Activated CD8-positive, alpha-beta T cell treated with anti-CD3 and anti-CD28 coated beads for 36 hours (primary cell): Measurements from ENCODE around the gene THOC2. TPM values are rescaled to one million over a fixed set of nuclear protein-coding genes. Genes with fewer than 3 reads are reported as not detected.
A peak's percentile ranks its signal among the peaks of the same experiment; 100 is the strongest.
"Not testable (repeated sequence)": the region's sequence is repeated elsewhere in the genome, so short reads cannot be mapped to it uniquely, and the experiment has no call there.

ENCODE experiments used
- ATAC-seq: fragments of 200-7000 bp; cut with Tn5 transposase; one replicate; pipeline ENCODE4 v1.10.0; 2021; ENCODE audit warnings: mild to moderate bottlenecking, moderate library complexity
- CTCF ChIA-PET: fragments of 350-600 bp; sonication (Branson Sonifier 250); formaldehyde crosslinking; loops from one replicate; lab custom pipeline; 2021; ENCODE audit warnings: antibody characterized with exemption; lab: Charles Lee
- POLR2A ChIA-PET: fragments of 350-600 bp; sonication (Branson Sonifier 250); formaldehyde crosslinking; loops from one replicate; lab custom pipeline; 2021; ENCODE audit warnings: antibody characterized with exemption; lab: Charles Lee
- DNase-seq: peaks from one replicate; pipeline ENCODE4 v3.0.0-alpha.2; 2020
- H3K27ac Mint-ChIP-seq: one replicate; pipeline ENCODE4 v1.8.0; 2021; ENCODE audit warnings: mild to moderate bottlenecking, mixed read lengths
- H3K27me3 Mint-ChIP-seq: one replicate; pipeline ENCODE4 v1.8.0; 2021; ENCODE audit warnings: mixed read lengths
- H3K36me3 Mint-ChIP-seq: one replicate; pipeline ENCODE4 v1.8.0; 2021; ENCODE audit warnings: low read depth, mixed read lengths
- H3K4me1 Mint-ChIP-seq: one replicate; pipeline ENCODE4 v1.8.0; 2021; ENCODE audit warnings: low read depth, mixed read lengths
- H3K4me3 Mint-ChIP-seq: one replicate; pipeline ENCODE4 v1.8.0; 2021; ENCODE audit warnings: mild to moderate bottlenecking, moderate library complexity, mixed read lengths
- H3K9me3 Mint-ChIP-seq: one replicate; pipeline ENCODE4 v1.8.0; 2021; ENCODE audit warnings: mixed read lengths
- intact Hi-C: fragments of 100-400 bp; cut with micrococcal nuclease; formaldehyde crosslinking; loops from one replicate; pipeline ENCODE4 v1.10.0; 2022
- total RNA-seq, 2 experiments: library from RNA; stranded (reverse); gene quantifications; one replicate each; pipeline ENCODE4 v1.2.3, GENCODE V29; 2021
- TF ChIP-seq, protein P1 (sequence below): fragments of 200-600 bp; IDR thresholded peaks from one replicate; pipeline ENCODE4 v1.8.0; 2022; ENCODE audit warnings: antibody characterized with exemption, mild to moderate bottlenecking

THOC2 gene
- total RNA-seq, 2 experiments from 2014 or later = 72.3 to 83.6 TPM

- intact Hi-C loops = no loop called here
- ChIA-PET CTCF (interaction anchor here (1.5 kb wide), 1 partner anchor 45 kb away, joined by 3 read pairs; no protein-coding TSS in a partner anchor), POLR2A (no interaction called here)
- Mint-ChIP-seq H3K27me3 (no peaks in the 10 kb centered on the region), H3K27ac (peak overlapping the region; percentile 95), H3K36me3 (peaks cover 9% of the 10 kb centered on the region), H3K9me3 (no peaks in the 10 kb centered on the region), H3K4me3 (peak overlapping the region; percentile 92), H3K4me1 (peaks cover 21% of the 10 kb centered on the region)
- ATAC-seq (no peak), DNase-seq (no peak)
- TF ChIP-seq, protein P1, sequence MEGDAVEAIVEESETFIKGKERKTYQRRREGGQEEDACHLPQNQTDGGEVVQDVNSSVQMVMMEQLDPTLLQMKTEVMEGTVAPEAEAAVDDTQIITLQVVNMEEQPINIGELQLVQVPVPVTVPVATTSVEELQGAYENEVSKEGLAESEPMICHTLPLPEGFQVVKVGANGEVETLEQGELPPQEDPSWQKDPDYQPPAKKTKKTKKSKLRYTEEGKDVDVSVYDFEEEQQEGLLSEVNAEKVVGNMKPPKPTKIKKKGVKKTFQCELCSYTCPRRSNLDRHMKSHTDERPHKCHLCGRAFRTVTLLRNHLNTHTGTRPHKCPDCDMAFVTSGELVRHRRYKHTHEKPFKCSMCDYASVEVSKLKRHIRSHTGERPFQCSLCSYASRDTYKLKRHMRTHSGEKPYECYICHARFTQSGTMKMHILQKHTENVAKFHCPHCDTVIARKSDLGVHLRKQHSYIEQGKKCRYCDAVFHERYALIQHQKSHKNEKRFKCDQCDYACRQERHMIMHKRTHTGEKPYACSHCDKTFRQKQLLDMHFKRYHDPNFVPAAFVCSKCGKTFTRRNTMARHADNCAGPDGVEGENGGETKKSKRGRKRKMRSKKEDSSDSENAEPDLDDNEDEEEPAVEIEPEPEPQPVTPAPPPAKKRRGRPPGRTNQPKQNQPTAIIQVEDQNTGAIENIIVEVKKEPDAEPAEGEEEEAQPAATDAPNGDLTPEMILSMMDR = no peak
Observed at GRCh38 chrX:123731987-123732669, 724 bp downstream of the THOC2 start.

DNA sequence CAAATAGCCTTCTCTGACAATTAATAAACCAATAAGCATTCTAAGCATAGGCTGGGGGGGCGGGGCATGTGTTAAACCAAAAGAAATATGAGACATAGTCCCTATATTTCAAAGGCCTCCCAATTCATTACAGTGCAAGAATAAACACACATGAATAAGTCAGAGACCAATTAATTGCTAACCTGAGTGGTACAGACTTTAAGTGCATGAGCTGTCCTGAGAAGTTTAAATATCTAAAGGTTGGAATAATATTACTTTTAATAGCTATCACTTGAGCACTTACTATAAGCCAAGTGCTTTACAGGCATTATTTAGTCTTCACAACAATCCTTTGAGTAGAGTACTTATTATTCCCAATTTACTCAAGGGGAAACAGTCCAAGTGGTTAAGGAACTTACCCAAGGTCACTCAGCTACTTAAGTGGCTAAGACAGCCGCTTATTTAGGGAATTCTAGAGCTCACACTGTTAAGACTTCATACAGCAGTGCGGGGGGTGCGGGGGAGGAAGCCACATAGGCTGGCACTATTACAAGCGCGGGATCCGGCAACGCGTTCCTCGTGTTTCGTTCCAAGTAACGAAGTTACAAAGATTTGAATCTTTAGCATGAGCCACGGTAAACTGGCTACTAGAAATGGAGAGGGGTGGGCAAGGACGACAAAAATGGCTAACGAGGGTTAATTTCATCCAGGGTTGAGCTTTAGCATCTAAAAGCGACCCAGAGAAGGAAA lies 1.4 kb downstream of the THOC2 start:
- ChIA-PET CTCF (interaction anchor here (1.2 to 1.6 kb wide), 3 partner anchors 9 to 46 kb away, joined by 3 to 4 read pairs (median 3); no protein-coding TSS in a partner anchor), POLR2A (no interaction called here)
- peak overlapping the region; percentile 95 for H3K27ac Mint-ChIP-seq
- ATAC-seq (peak; percentile 25), DNase-seq (peak; percentile 56)
- peak overlapping the region; percentile 92 for H3K4me3 Mint-ChIP-seq
- intact Hi-C loops = no loop called here
- H3K4me1 Mint-ChIP-seq = peaks cover 21% of the 10 kb centered on the region
- peaks cover 9% of the 10 kb centered on the region for H3K36me3 Mint-ChIP-seq
- TF ChIP-seq, protein P1 = no peak
- H3K9me3 Mint-ChIP-seq = no peaks in the 10 kb centered on the region
- H3K27me3 Mint-ChIP-seq = no peaks in the 10 kb centered on the region

DNA sequence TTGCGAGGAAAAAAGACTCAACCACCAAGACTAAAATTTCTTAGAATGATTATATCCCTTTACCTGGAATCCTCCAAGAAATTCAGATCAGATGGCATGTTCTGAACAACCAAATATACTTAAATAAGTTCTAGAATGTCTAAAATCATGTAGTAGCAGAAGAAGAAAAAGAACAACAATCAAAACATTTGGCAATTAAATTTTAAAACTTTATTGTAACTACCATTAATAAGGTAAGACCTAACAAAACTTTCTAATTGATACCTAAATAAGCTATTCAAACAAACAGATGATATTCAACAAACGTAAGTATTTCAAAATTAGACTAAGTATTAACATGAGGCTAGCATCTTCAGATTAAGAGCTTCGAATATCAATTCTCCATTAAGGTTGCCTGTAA lies 4.3 kb downstream of the THOC2 start:
- peaks cover 11% of the 10 kb centered on the region for H3K36me3 Mint-ChIP-seq
- DNase-seq = no peak
- TF ChIP-seq, protein P1 = no peak
- POLR2A ChIA-PET = no interaction called here
- intact Hi-C loops = no loop called here
- peak overlapping the region; percentile 15 for H3K27ac Mint-ChIP-seq
- peak overlapping the region; percentile 32 for H3K4me3 Mint-ChIP-seq
- no peaks in the 10 kb centered on the region for H3K27me3 Mint-ChIP-seq
- H3K9me3 Mint-ChIP-seq = no peaks in the 10 kb centered on the region
- no peak for ATAC-seq
- peaks cover 26% of the 10 kb centered on the region for H3K4me1 Mint-ChIP-seq
- CTCF ChIA-PET = no interaction called here

DNA sequence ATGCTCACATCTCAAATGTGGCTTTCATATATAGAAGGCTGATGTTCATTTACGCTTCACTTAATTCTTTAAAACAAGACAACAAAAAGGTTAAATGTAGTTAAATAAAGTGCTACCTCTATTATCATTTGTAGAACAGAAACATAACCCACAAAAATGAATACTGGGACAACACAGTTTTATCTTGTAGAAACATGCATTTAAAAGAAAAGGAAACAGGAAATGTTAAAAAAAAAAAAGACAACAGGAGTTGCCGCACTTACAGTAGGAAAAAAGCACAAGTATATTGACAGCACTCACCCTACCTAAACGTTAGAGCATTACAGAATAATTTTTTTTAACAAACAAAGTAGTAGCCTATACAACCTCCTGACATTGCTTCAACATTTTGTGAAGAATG lies 4.8 kb downstream of the THOC2 start:
- H3K4me1 Mint-ChIP-seq = peaks cover 23% of the 10 kb centered on the region
- CTCF ChIA-PET = no interaction called here
- intact Hi-C loops = no loop called here

GRCh38 chrX:123722193-123722592 lies 10.7 kb downstream of the THOC2 start:
- H3K9me3 Mint-ChIP-seq, intact Hi-C loops, H3K27ac Mint-ChIP-seq, POLR2A ChIA-PET, CTCF ChIA-PET, DNase-seq, H3K27me3 Mint-ChIP-seq, ATAC-seq, H3K4me3 Mint-ChIP-seq: not testable (repeated sequence)
- peaks cover 15% of the 10 kb centered on the region for H3K36me3 Mint-ChIP-seq
- peaks cover 22% of the 10 kb centered on the region for H3K4me1 Mint-ChIP-seq

More for the DNA sequence above, 4.8 kb downstream of the THOC2 start:
- DNase-seq (no peak), ATAC-seq (no peak)
- H3K9me3 Mint-ChIP-seq = no peaks in the 10 kb centered on the region
- peaks cover 13% of the 10 kb centered on the region for H3K36me3 Mint-ChIP-seq
- no peaks in the 10 kb centered on the region for H3K27me3 Mint-ChIP-seq
- POLR2A ChIA-PET = no interaction called here
- H3K4me3 Mint-ChIP-seq = peak overlapping the region; percentile 32
- TF ChIP-seq, protein P1 = no peak
- H3K27ac Mint-ChIP-seq = peak overlapping the region; percentile 15
